DOHH2 (cell line): Measurements from ENCODE around the gene ABHD16B.

Experiments used
- CTCF ChIP-seq: fragments of 200-600 bp; sonication (generic); IDR thresholded peaks from one replicate; pipeline ENCODE4 v1.5.1; 2014; ENCODE audit warnings: antibody characterized with exemption, mild to moderate bottlenecking, low read depth, low read length; ENCODE audit not compliant: poor library complexity, severe bottlenecking
- EZH2phosphoT487 ChIP-seq: fragments of 200-600 bp; sonication (generic); IDR thresholded peaks from 2 replicates; pipeline ENCODE4 v1.6.1; 2017; ENCODE audit warnings: borderline replicate concordance, mild to moderate bottlenecking, antibody characterized with exemption, low read length, moderate library complexity, mixed read lengths

- no peak for TF ChIP-seq CTCF
- TF ChIP-seq EZH2phosphoT487, result no peak
Observed at GRCh38 chr20:63848003-63848911, 13.0 kb upstream of the ABHD16B start.
